K562 (cell line): ENCODE data around the gene RRH. TPM values are rescaled to one million over a fixed set of nuclear protein-coding genes. Genes with fewer than 3 reads are reported as not detected.

ENCODE experiments used
- ATAC-seq: fragments of 200-7000 bp; cut with Tn5 transposase; 3 replicates; pipeline ENCODE4 v1.9.1; 2020; ENCODE audit warnings: moderate library complexity
- BruUV-seq: library from RNA; stranded (reverse); fragments of 400-500 nt; replicated peaks from 2 replicates; lab custom pipeline; 2021; lab: Mats Ljungman, UMichigan
- CTCF ChIA-PET: fragments of 300-600 bp; formaldehyde crosslinking; extraction: SDS; loops from one replicate; lab custom pipeline; 2021; ENCODE audit warnings: low intra/inter-chr PET ratio; lab: Yijun Ruan, JAX
- POLR2A ChIA-PET: fragments of 300-600, 350-650 bp; sonication (Branson Sonifier 250); formaldehyde crosslinking; extraction: SDS; loops from one replicate; lab custom pipeline; 2021; ENCODE audit warnings: antibody characterized with exemption, inconsistent platforms; lab: Yijun Ruan, JAX
- DNase-seq, 4 experiments: peaks; one replicate each; pipeline versions ENCODE4 v3.0.0 to v3.0.0-alpha.2; 2011 to 2018; ENCODE audit warnings: low spot score in 3 of 4, mixed read lengths in 3 of 4; ENCODE audit errors: extremely low read depth in 1 of 4
- FAIRE-seq: peaks from 2 replicates; lab custom pipeline; 2011; peaks lifted over from hg19 to GRCh38; lab: Jason Lieb, UNC
- H2AFZ ChIP-seq: 2 replicates; pipeline ENCODE4 v1.6.0; 2011; ENCODE audit warnings: low read depth, low read length, control low read depth, inconsistent platforms
- H3K27ac ChIP-seq: fragments of 200-600 bp; 3 replicates; pipeline ENCODE4 v1.8.0; 2011; ENCODE audit warnings: low read depth, mild to moderate bottlenecking, control low read depth, inconsistent platforms, low read length, moderate library complexity, mixed read lengths; ENCODE audit errors: extremely low read depth
- H3K27me3 ChIP-seq, 2 experiments: fragments of 300-600 bp in 1 of 2; 2 replicates in 1 of 2; 3 replicates in 1 of 2; pipeline versions ENCODE4 v1.6.0 to v1.8.0; 2011; ENCODE audit warnings: inconsistent platforms in 2 of 2, low read length in 2 of 2, mild to moderate bottlenecking in 1 of 2, mixed read lengths in 1 of 2, moderate library complexity in 1 of 2; ENCODE audit not compliant: control insufficient read depth in 2 of 2, insufficient read depth in 2 of 2
- H3K36me3 ChIP-seq: fragments of 300-600 bp; 3 replicates; pipeline ENCODE4 v1.8.0; 2011; ENCODE audit warnings: mild to moderate bottlenecking, low read length, inconsistent platforms; ENCODE audit not compliant: control insufficient read depth, insufficient read depth
- H3K4me1 ChIP-seq, 2 experiments: fragments of 200-600 bp in 1 of 2; replicated peaks in 1 of 2; 2 replicates in 1 of 2; 3 replicates in 1 of 2; pipeline versions ENCODE4 v1.5.1 to v1.8.0; 2011; ENCODE audit warnings: inconsistent platforms in 2 of 2, low read length in 2 of 2, mild to moderate bottlenecking in 1 of 2, mixed read lengths in 1 of 2, moderate library complexity in 1 of 2; ENCODE audit not compliant: control insufficient read depth in 2 of 2, insufficient read depth in 2 of 2
- H3K4me2 ChIP-seq: 2 replicates; pipeline ENCODE4 v1.6.1; 2011; ENCODE audit warnings: low read length, control low read depth, inconsistent platforms, mixed read lengths; ENCODE audit not compliant: insufficient read depth
- H3K4me3 ChIP-seq: fragments of 200-600 bp; sonication (generic), shearing (Covaris generic); 2 replicates; pipeline ENCODE4 v1.5.1; 2016; ENCODE audit warnings: control low read depth, inconsistent platforms
- H3K79me2 ChIP-seq: fragments of 200-600 bp; 3 replicates; pipeline ENCODE4 v1.8.0; 2011; ENCODE audit warnings: low read length, inconsistent platforms; ENCODE audit not compliant: control insufficient read depth, insufficient read depth
- H3K9ac ChIP-seq, 2 experiments: 2 replicates each; pipeline versions ENCODE4 v1.6.0 to v1.6.1; 2011; ENCODE audit warnings: low read depth in 2 of 2, low read length in 2 of 2, control low read depth in 1 of 2, inconsistent platforms in 1 of 2, mild to moderate bottlenecking in 1 of 2, mixed read lengths in 1 of 2; ENCODE audit not compliant: insufficient read depth in 1 of 2
- H3K9me1 ChIP-seq: one replicate; pipeline ENCODE4 v1.6.0; 2011; ENCODE audit warnings: inconsistent platforms, mild to moderate bottlenecking, low read length, moderate library complexity; ENCODE audit not compliant: control insufficient read depth, insufficient read depth
- H3K9me3 ChIP-seq: replicated peaks from 2 replicates; pipeline ENCODE4 v1.5.1; 2011; ENCODE audit warnings: low read depth, low read length, inconsistent platforms; ENCODE audit not compliant: control insufficient read depth, insufficient read depth
- H4K20me1 ChIP-seq: replicated peaks from 2 replicates; pipeline ENCODE4 v1.6.1; 2011; ENCODE audit warnings: low read length, inconsistent platforms, mixed read lengths; ENCODE audit not compliant: control insufficient read depth, insufficient read depth
- CREB3L1 ChIP-seq: fragments of 450-650 bp; IDR thresholded peaks from 2 replicates; pipeline ENCODE4 v1.6.1; 2014; ENCODE audit warnings: low read depth, mild to moderate bottlenecking, moderate library complexity, borderline replicate concordance
- CREBBP ChIP-seq: IDR thresholded peaks from one replicate; pipeline ENCODE4 v1.6.1; 2012; ENCODE audit warnings: low read depth, mild to moderate bottlenecking, control low read depth, inconsistent platforms, low read length
- E2F3 ChIP-seq: fragments of 250-450 bp; sonication (Bioruptor Pico); IDR thresholded peaks from 2 replicates; pipeline ENCODE4 v1.4.0; 2020; ENCODE audit warnings: mild to moderate bottlenecking
- HIVEP1 ChIP-seq: fragments of 250-450 bp; sonication (Bioruptor Pico); IDR thresholded peaks from 2 replicates; pipeline ENCODE4 v1.4.0; 2020; ENCODE audit warnings: mild to moderate bottlenecking
- HOMEZ ChIP-seq: fragments of 250-450 bp; sonication (Bioruptor Pico); IDR thresholded peaks from 2 replicates; pipeline ENCODE4 v1.4.0; 2020; ENCODE audit warnings: mild to moderate bottlenecking, moderate library complexity
- ILF3 ChIP-seq: fragments of 450-650 bp; IDR thresholded peaks from 2 replicates; pipeline ENCODE4 v1.6.1; 2018; ENCODE audit warnings: antibody characterized with exemption, mild to moderate bottlenecking, moderate library complexity, borderline replicate concordance
- MCM2 ChIP-seq: fragments of 450-650 bp; IDR thresholded peaks from 2 replicates; pipeline ENCODE4 v1.6.1; 2017; ENCODE audit warnings: low read depth, mild to moderate bottlenecking
- MEIS2 ChIP-seq: fragments of 450-650 bp; IDR thresholded peaks from 2 replicates; pipeline ENCODE4 v1.6.1; 2014; ENCODE audit warnings: mild to moderate bottlenecking; ENCODE audit not compliant: partially characterized antibody
- PML ChIP-seq: IDR thresholded peaks from 2 replicates; pipeline ENCODE4 v1.6.1; 2012; ENCODE audit warnings: low read length, inconsistent platforms
- SMARCE1 ChIP-seq: fragments of 450-650 bp; IDR thresholded peaks from 2 replicates; pipeline ENCODE4 v1.7.1; 2016; ENCODE audit warnings: mild to moderate bottlenecking
- SOX6 ChIP-seq: fragments of 450-650 bp; IDR thresholded peaks from 2 replicates; pipeline ENCODE4 v1.6.1; 2014; ENCODE audit warnings: mild to moderate bottlenecking
- SREBF1 ChIP-seq: fragments of 150-350 bp; IDR thresholded peaks from 2 replicates; pipeline ENCODE4 v1.6.1; 2014; ENCODE audit warnings: antibody characterized with exemption, low read depth, low read length, borderline replicate concordance
- SREBF2 ChIP-seq: sonication (generic); formaldehyde crosslinking; IDR thresholded peaks from 2 replicates; pipeline ENCODE4 v1.4.0; 2020; ENCODE audit warnings: mild to moderate bottlenecking, missing genetic modification reagents
- SRF ChIP-seq, 2 experiments: fragments of 250-450, 450-650 bp in 1 of 2; sonication (Bioruptor Pico) in 1 of 2; sonication (generic) in 1 of 2; formaldehyde crosslinking; IDR thresholded peaks; 2 replicates each; pipeline versions ENCODE4 v1.5.0 to v1.5.1; 2020 to 2022; ENCODE audit warnings: mild to moderate bottlenecking in 1 of 2, missing genetic modification reagents in 1 of 2
- ZNF778 ChIP-seq: fragments of 450-650 bp; formaldehyde crosslinking; IDR thresholded peaks from 2 replicates; pipeline ENCODE4 v1.4.0; 2020; ENCODE audit warnings: mild to moderate bottlenecking, moderate library complexity
- ZSCAN29 ChIP-seq: fragments of 450-650 bp; IDR thresholded peaks from 2 replicates; pipeline ENCODE4 v1.6.1; 2017
- WGBS: fragments of 100-300 bp; shearing (Covaris generic); methylation state at CpG from one replicate; pipeline ENCODE4 v1.1.6; 2016; ENCODE audit warnings: low coverage, mixed read lengths; ENCODE audit not compliant: insufficient coverage; ENCODE audit errors: missing lambda C conversion rate; 5-methylcytosine and 5-hydroxymethylcytosine counted together
- in situ Hi-C: fragments of 300-500 bp; cut with MboI; formaldehyde crosslinking; loops from 4 replicates; pipeline ENCODE4 v1.15.0; 2018; ENCODE audit warnings: inconsistent platforms, mixed read lengths
- intact Hi-C: fragments of 100-400 bp; cut with micrococcal nuclease; formaldehyde crosslinking; loops from 2 replicates; pipeline ENCODE4 v1.14.2; 2022
- polyA plus RNA-seq, 8 experiments: library from polyadenylated mRNA; depleted of rRNA in 4 of 8; stranded (reverse) in 5 of 8; unstranded in 3 of 8; fragments of >200 nt; fragmentation: Nextera tagmentation in 2 of 8; fragmentation: Illumina TruSeq in 1 of 8; extraction: Ambion mirVana in 2 of 8; extraction: Trizol in 1 of 8; gene quantifications; 2 replicates each; pipeline versions ENCODE4 v1.2.1 to v1.2.3, GENCODE V29; 2011 to 2014; ENCODE audit warnings: inconsistent platforms in 1 of 8, missing spikeins in 1 of 8
- total RNA-seq, 7 experiments: library from RNA; depleted of rRNA in 6 of 7; stranded (reverse); fragments of >200 nt in 6 of 7; fragmentation: Illumina TruSeq in 2 of 7; extraction: Trizol in 2 of 7; gene quantifications; 2 replicates each; pipeline versions ENCODE4 v1.2.1 to v1.2.3, GENCODE V29; 2011 to 2021; ENCODE audit warnings: low replicate concordance in 1 of 7

The RRH gene
- total and polyA plus RNA-seq, 9 of the 15 experiments (the other 6 are each of a cell fraction or from before 2014, with no cell fraction given) = 0.04 to 0.31 (median 0.12) TPM; not detected in 3

GRCh38 chr4:109810552-109811387 is 17.0 kb upstream of the RRH start:
- H3K9me1 ChIP-seq = no peaks in the 10 kb centered on the region
- peak; percentile 16 to 80 (median 20) for DNase-seq
- FAIRE-seq = peak; percentile 63
- ChIA-PET POLR2A (no interaction called here), CTCF (no interaction called here)
- BruUV-seq = no TSS peak
- peaks cover 8 to 15% of the 10 kb centered on the region in 2 experiments for H3K4me1 ChIP-seq
- no peaks in the 10 kb centered on the region for H3K9me3 ChIP-seq
- H3K27me3 ChIP-seq = no peaks in the 10 kb centered on the region
- peak overlapping the region; percentile 76 for H3K27ac ChIP-seq
- intact Hi-C loops (loop anchor here (10.0 kb wide), 2 partner anchors 246 to 384 kb away; partner anchors contain the start of genes ELOVL6 and MCUB), in situ Hi-C loops (loop anchor here (5.0 kb wide), 1 partner anchor 383 kb away; no protein-coding TSS in a partner anchor)
- no peaks in the 10 kb centered on the region for H4K20me1 ChIP-seq
- peak overlapping the region; percentile 7; the same call in 1 of the 2 replicates for H3K4me3 ChIP-seq
- 5% methylated on average over 11 of the region's 11 CpGs for WGBS
- peak overlapping the region; percentile 97 for H2AFZ ChIP-seq
- peak overlapping the region; percentile 72 for H3K4me2 ChIP-seq
- no peaks in the 10 kb centered on the region for H3K36me3 ChIP-seq
- peaks cover 5% of the 10 kb centered on the region for H3K79me2 ChIP-seq
- H3K9ac ChIP-seq = peak overlapping the region; percentile 14 to 51; a peak in 3 of 4 replicates
- peak; percentile 15 for ATAC-seq
- TF ChIP-seq ILF3 = no peak
- TF ChIP-seq ZSCAN29 = no peak
- no peak for TF ChIP-seq ZNF778 (CRISPR knock-in tag)
- no peak for TF ChIP-seq PML
- no peak for TF ChIP-seq SREBF2 (CRISPR knock-in tag)
- TF ChIP-seq CREB3L1 = 0 out of 2 replicates have a peak, but pooled peaks have one; percentile 26
- no peak for TF ChIP-seq SREBF1
- no peak for TF ChIP-seq HOMEZ
- no peak for TF ChIP-seq MCM2
- no peak for TF ChIP-seq E2F3 (CRISPR knock-in tag)
- TF ChIP-seq SMARCE1 = peak; percentile 67
- TF ChIP-seq CREBBP = no peak
- peak; percentile 83 for TF ChIP-seq SOX6
- no peak for TF ChIP-seq HIVEP1
- no peak for TF ChIP-seq SRF (CRISPR knock-in tag; IDR thresholded peaks at IDR 0.05)
- TF ChIP-seq MEIS2 = peak; percentile 97
